GM12878 (cell line): ENCODE results near the gene KLHL22. TPM values are rescaled to one million over a fixed set of nuclear protein-coding genes. Genes with fewer than 3 reads are reported as not detected.

Source experiments
- ATAC-seq: fragments of 200-7000 bp; cut with Tn5 transposase; 3 replicates; pipeline ENCODE4 v1.9.1; 2020; ENCODE audit warnings: mild to moderate bottlenecking, moderate library complexity
- BruUV-seq: library from RNA; stranded (reverse); fragments of 400-500 nt; replicated peaks from 2 replicates; lab custom pipeline; 2021; lab: Mats Ljungman, UMichigan
- CTCF ChIA-PET: fragments of 300-600 bp; sonication (Branson Sonifier 250); formaldehyde crosslinking; extraction: SDS; loops from one replicate; lab custom pipeline; 2021; ENCODE audit warnings: inconsistent platforms; lab: Yijun Ruan, JAX
- POLR2A ChIA-PET: fragments of 350-600 bp; formaldehyde crosslinking; extraction: SDS; loops from one replicate; lab custom pipeline; 2021; ENCODE audit warnings: inconsistent platforms; lab: Charles Lee
- RAD21 ChIA-PET: fragments of 300-600 bp; sonication (Branson Sonifier 250); formaldehyde crosslinking; loops from one replicate; lab custom pipeline; 2023; ENCODE audit warnings: antibody characterized with exemption; ENCODE audit not compliant: unreplicated experiment; lab: Charles Lee
- SMC1A ChIA-PET: fragments of 300-600 bp; sonication (Branson Sonifier 250); formaldehyde crosslinking; loops from one replicate; lab custom pipeline; 2023; ENCODE audit not compliant: unreplicated experiment, uncharacterized antibody; lab: Charles Lee
- DNase-seq: peaks from one replicate; pipeline ENCODE4 v3.0.0-alpha.2; 2011; ENCODE audit warnings: low read depth, low spot score
- FAIRE-seq: peaks from 3 replicates; lab custom pipeline; 2011; peaks lifted over from hg19 to GRCh38; lab: Jason Lieb, UNC
- H2AFZ ChIP-seq: 2 replicates; pipeline ENCODE4 v1.6.0; 2011; ENCODE audit warnings: low read depth, low read length, control low read depth; ENCODE audit not compliant: control insufficient read depth
- H3K27ac ChIP-seq: 2 replicates; pipeline ENCODE4 v1.5.1; 2011; ENCODE audit warnings: control low read depth; ENCODE audit not compliant: control insufficient read depth, insufficient read depth
- H3K27me3 ChIP-seq, 2 experiments: replicated peaks in 1 of 2; 2 replicates each; pipeline versions ENCODE4 v1.6.0 to v1.6.1; 2011; ENCODE audit warnings: low read length in 1 of 2; ENCODE audit not compliant: control insufficient read depth in 2 of 2, insufficient read depth in 2 of 2
- H3K36me3 ChIP-seq, 2 experiments: 2 replicates each; pipeline ENCODE4 v1.5.1; 2011; ENCODE audit warnings: low read length in 1 of 2; ENCODE audit not compliant: control insufficient read depth in 2 of 2, insufficient read depth in 2 of 2
- H3K4me1 ChIP-seq: 2 replicates; pipeline ENCODE4 v1.6.1; 2011; ENCODE audit warnings: mild to moderate bottlenecking, low read length, moderate library complexity, mixed read lengths; ENCODE audit not compliant: control insufficient read depth, insufficient read depth
- H3K4me2 ChIP-seq: 2 replicates; pipeline ENCODE4 v1.6.0; 2011; ENCODE audit warnings: control low read depth; ENCODE audit not compliant: control insufficient read depth, insufficient read depth
- H3K4me3 ChIP-seq: fragments of 200-600 bp; sonication (generic); 2 replicates; pipeline ENCODE4 v1.5.1; 2016
- H3K79me2 ChIP-seq: 2 replicates; pipeline ENCODE4 v1.6.0; 2011; ENCODE audit warnings: low read length; ENCODE audit not compliant: control insufficient read depth, insufficient read depth
- H3K9ac ChIP-seq: 2 replicates; pipeline ENCODE4 v1.8.0; 2011; ENCODE audit warnings: low read length, control low read depth, mixed read lengths; ENCODE audit not compliant: control insufficient read depth, insufficient read depth
- H3K9me3 ChIP-seq: replicated peaks from 3 replicates; pipeline ENCODE4 v1.5.1; 2011; ENCODE audit warnings: mild to moderate bottlenecking, low read length; ENCODE audit not compliant: control insufficient read depth, insufficient read depth
- H4K20me1 ChIP-seq: 2 replicates; pipeline ENCODE4 v1.6.0; 2011; ENCODE audit not compliant: control insufficient read depth, insufficient read depth
- ASH2L ChIP-seq: fragments of 300-600, 200-600 bp; sonication (generic); IDR thresholded peaks from 2 replicates; pipeline ENCODE4 v1.6.1; 2017; ENCODE audit warnings: low read depth, mild to moderate bottlenecking, borderline replicate concordance
- ATF7 ChIP-seq: fragments of 450-650 bp; IDR thresholded peaks from 2 replicates; pipeline ENCODE4 v1.6.1; 2016; ENCODE audit warnings: low read depth, mild to moderate bottlenecking
- BRCA1 ChIP-seq: IDR thresholded peaks from 2 replicates; pipeline ENCODE4 v1.6.1; 2011; ENCODE audit warnings: low read depth, low read length, improper control_type of control experiment
- E2F4 ChIP-seq: IDR thresholded peaks from 2 replicates; pipeline ENCODE4 v1.6.1; 2012; ENCODE audit warnings: low read depth, low read length, improper control_type of control experiment
- E2F8 ChIP-seq: fragments of 450-650 bp; IDR thresholded peaks from 2 replicates; pipeline ENCODE4 v1.6.1; 2018; ENCODE audit warnings: mild to moderate bottlenecking, low read depth, moderate library complexity; ENCODE audit not compliant: partially characterized antibody
- ESRRA ChIP-seq: IDR thresholded peaks from 2 replicates; pipeline ENCODE4 v1.6.1; 2012; ENCODE audit warnings: mild to moderate bottlenecking, low read length, improper control_type of control experiment
- HDAC6 ChIP-seq: fragments of 200-600 bp; sonication (generic); IDR thresholded peaks from one replicate; pipeline ENCODE4 v1.8.0; 2017; ENCODE audit warnings: antibody characterized with exemption; ENCODE audit not compliant: unreplicated experiment
- HDGF ChIP-seq: fragments of 450-650 bp; IDR thresholded peaks from 2 replicates; pipeline ENCODE4 v1.6.1; 2016; ENCODE audit warnings: antibody characterized with exemption
- MEF2B ChIP-seq: fragments of 450-650 bp; IDR thresholded peaks from 2 replicates; pipeline ENCODE4 v1.6.1; 2018; ENCODE audit warnings: mild to moderate bottlenecking, moderate library complexity; ENCODE audit not compliant: partially characterized antibody, poor library complexity, severe bottlenecking
- NFYB ChIP-seq: IDR thresholded peaks from 2 replicates; pipeline ENCODE4 v1.6.1; 2011; ENCODE audit warnings: low read depth, mild to moderate bottlenecking, low read length, improper control_type of control experiment, moderate library complexity; ENCODE audit not compliant: insufficient read depth
- NKRF ChIP-seq: fragments of 450-650 bp; conservative IDR thresholded peaks from 2 replicates; pipeline ENCODE4 v1.6.1; 2017; ENCODE audit warnings: mild to moderate bottlenecking, moderate library complexity
- SMAD5 ChIP-seq: IDR thresholded peaks from 2 replicates; pipeline ENCODE4 v1.6.1; 2016; ENCODE audit warnings: antibody characterized with exemption, low read depth
- SMARCA5 ChIP-seq: fragments of 450-650 bp; IDR thresholded peaks from 2 replicates; pipeline ENCODE4 v1.6.1; 2017; ENCODE audit warnings: mild to moderate bottlenecking
- ZNF274 ChIP-seq: IDR thresholded peaks from one replicate; pipeline ENCODE4 v1.8.0; 2011; ENCODE audit not compliant: insufficient read length, insufficient read depth
- ZNF592 ChIP-seq: fragments of 450-650 bp; IDR thresholded peaks from 2 replicates; pipeline ENCODE4 v1.6.1; 2017; ENCODE audit warnings: mild to moderate bottlenecking, moderate library complexity
- ZSCAN29 ChIP-seq: fragments of 450-650 bp; IDR thresholded peaks from 2 replicates; pipeline ENCODE4 v1.6.1; 2017; ENCODE audit warnings: mild to moderate bottlenecking, moderate library complexity
- WGBS: methylation state at CpG from one replicate; pipeline ENCODE4 v1.1.6; 2016; ENCODE audit warnings: low lambda C conversion rate; ENCODE audit not compliant: insufficient replicate concordance, insufficient coverage; ENCODE audit errors: missing lambda C conversion rate; 5-methylcytosine and 5-hydroxymethylcytosine counted together
- in situ Hi-C: fragments of 300-500 bp; cut with MboI; formaldehyde crosslinking; loops from 9 replicates; pipeline ENCODE4 v1.14.3; 2018; ENCODE audit warnings: mixed read lengths
- intact Hi-C: fragments of 100-400 bp; cut with micrococcal nuclease; formaldehyde crosslinking; loops from one replicate; pipeline ENCODE4 v1.14.2; 2022; ENCODE audit not compliant: unreplicated experiment
- polyA plus RNA-seq, 11 experiments: library from polyadenylated mRNA; depleted of rRNA in 4 of 11; unstranded in 6 of 11; stranded (reverse) in 5 of 11; fragments of >200 nt; fragmentation: Nextera tagmentation in 4 of 11; fragmentation: Illumina TruSeq in 1 of 11; extraction: Ambion mirVana in 4 of 11; extraction: Trizol in 1 of 11; gene quantifications; 1 replicate in 1 of 11; 2 replicates in 10 of 11; pipeline versions ENCODE4 v1.2.1 to v1.2.3, GENCODE V29; 2011 to 2016; ENCODE audit warnings: inconsistent platforms in 2 of 11, missing spikeins in 2 of 11, low read depth in 1 of 11
- total RNA-seq, 4 experiments: library from RNA; depleted of rRNA in 3 of 4; stranded (reverse); fragments of >200 nt in 3 of 4; fragmentation: Illumina TruSeq in 1 of 4; extraction: Trizol in 1 of 4; gene quantifications; 2 replicates each; pipeline versions ENCODE4 v1.2.1 to v1.2.3, GENCODE V29; 2013 to 2021

Gene KLHL22
- total and polyA plus RNA-seq, 10 of the 15 experiments (the other 5 are each of a cell fraction or from before 2014, with no cell fraction given) = 0.06 to 22.1 (median 14.2) TPM

- Histone ChIP-seq H2AFZ (no peak overlapping the region), H3K79me2 (peaks cover 5% of the 10 kb centered on the region), H3K27me3 (no peaks in the 10 kb centered on the region), H3K9ac (no peak overlapping the region), H3K4me1 (no peaks in the 10 kb centered on the region), H3K4me2 (no peak overlapping the region), H3K27ac (no peak overlapping the region), H3K9me3 (no peaks in the 10 kb centered on the region), H3K4me3 (no peak overlapping the region), H4K20me1 (0 out of 2 replicates have a peak, but pooled peaks cover 3% of the 10 kb centered on the region), H3K36me3 (peaks cover 19 to 32% of the 10 kb centered on the region in 2 experiments)
- no peak for FAIRE-seq
- WGBS = 94% methylated on average over 3 of the region's 3 CpGs
- ATAC-seq = no peak
- intact Hi-C loops (no loop called here), in situ Hi-C loops (no loop called here)
- ChIA-PET RAD21 (no interaction called here), POLR2A (no interaction called here), CTCF (no interaction called here), SMC1A (interaction anchor here (0.6 to 1.5 kb wide), 2 partner anchors 21 to 33 kb away, joined by 3 read pairs; no protein-coding TSS in a partner anchor)
- BruUV-seq = no TSS peak
- DNase-seq = no peak
- TF ChIP-seq ESRRA (no peak), ZSCAN29 (no peak), ASH2L (no peak), ZNF592 (no peak), ZNF274 (no peak), NFYB (no peak), E2F8 (no peak), HDAC6 (no peak), NKRF (no peak), MEF2B (no peak), HDGF (no peak), SMARCA5 (no peak), ATF7 (no peak), BRCA1 (no peak), SMAD5 (no peak), E2F4 (no peak)
Measured at GRCh38 chr22:20542055-20542454, 46.5 kb upstream of the KLHL22 start.
